GM18507 (cell line): Measurements from ENCODE around the gene SHISA6.
"Not testable (repeated sequence)": the region's sequence is repeated elsewhere in the genome, so short reads cannot be mapped to it uniquely, and the experiment has no call there.

Experiments
- DNase-seq: peaks from one replicate; pipeline ENCODE4 v3.0.0; 2011; ENCODE audit warnings: low read depth; ENCODE audit not compliant: insufficient read length; ENCODE audit errors: extremely low spot score
- FAIRE-seq: peaks from 2 replicates; lab custom pipeline; 2011; peaks lifted over from hg19 to GRCh38; lab: Jason Lieb, UNC

SHISA6 gene

GRCh38 chr17:11300201-11300600, 59.2 kb downstream of the SHISA6 start:
- DNase-seq (no peak), FAIRE-seq (no peak)

GRCh38 chr17:11300738-11301137, 59.7 kb downstream of the SHISA6 start:
- no peak for DNase-seq
- FAIRE-seq: no peak

- not testable (repeated sequence) for FAIRE-seq, DNase-seq
Measured at GRCh38 chr17:11301874-11302273, 60.9 kb downstream of the SHISA6 start.

- no peak for DNase-seq
Measured at GRCh38 chr17:11302401-11303186, 61.6 kb downstream of the SHISA6 start.

GRCh38 chr17:11303773-11304394, 62.9 kb downstream of the SHISA6 start:
- FAIRE-seq (no peak), DNase-seq (no peak)

More at GRCh38 chr17:11302401-11303186, 61.6 kb downstream of the SHISA6 start:
- no peak for FAIRE-seq

- no peak for DNase-seq
- no peak for FAIRE-seq
Measured at GRCh38 chr17:11304568-11304967, 63.6 kb downstream of the SHISA6 start.

GRCh38 chr17:11305524-11305923, 64.5 kb downstream of the SHISA6 start:
- no peak for DNase-seq
- FAIRE-seq: no peak

- DNase-seq: no peak
- FAIRE-seq: no peak
Measured at GRCh38 chr17:11308531-11308930, 67.5 kb downstream of the SHISA6 start.

GRCh38 chr17:11309033-11309432, 68.0 kb downstream of the SHISA6 start:
- FAIRE-seq (no peak), DNase-seq (no peak)

GRCh38 chr17:11309850-11310249, 68.8 kb downstream of the SHISA6 start:
- FAIRE-seq: no peak
- DNase-seq: no peak

- not testable (repeated sequence) for FAIRE-seq, DNase-seq
Measured at GRCh38 chr17:11316451-11316850, 75.4 kb downstream of the SHISA6 start.

GRCh38 chr17:11318207-11318606, 77.2 kb downstream of the SHISA6 start:
- FAIRE-seq: no peak
- DNase-seq: no peak

- DNase-seq (no peak), FAIRE-seq (no peak)
Measured at GRCh38 chr17:11319894-11320293, 78.9 kb downstream of the SHISA6 start.

GRCh38 chr17:11324021-11324420, 83.0 kb downstream of the SHISA6 start:
- FAIRE-seq (no peak), DNase-seq (no peak)

GRCh38 chr17:11324846-11325420, 83.9 kb downstream of the SHISA6 start:
- FAIRE-seq (no peak), DNase-seq (no peak)

GRCh38 chr17:11326492-11326891, 85.5 kb downstream of the SHISA6 start:
- FAIRE-seq: no peak

GRCh38 chr17:11328770-11329169, 87.8 kb downstream of the SHISA6 start:
- FAIRE-seq (no peak), DNase-seq (no peak)

More at GRCh38 chr17:11326492-11326891, 85.5 kb downstream of the SHISA6 start:
- no peak for DNase-seq

GRCh38 chr17:11330006-11330405, 89.0 kb downstream of the SHISA6 start:
- FAIRE-seq (no peak), DNase-seq (no peak)

- FAIRE-seq: no peak
- no peak for DNase-seq
Measured at GRCh38 chr17:11330826-11331225, 89.8 kb downstream of the SHISA6 start.
